ENCODE results near the gene PPP2R2B. TPM values are rescaled to one million over a fixed set of nuclear protein-coding genes. Genes with fewer than 3 reads are reported as not detected.

The PPP2R2B gene
- total RNA-seq, 3 donors from 2014 or later (not counting 1 experiment from before 2014, with no cell fraction given) = 44.9 to 68.3 (median 63.7) TPM

DNA sequence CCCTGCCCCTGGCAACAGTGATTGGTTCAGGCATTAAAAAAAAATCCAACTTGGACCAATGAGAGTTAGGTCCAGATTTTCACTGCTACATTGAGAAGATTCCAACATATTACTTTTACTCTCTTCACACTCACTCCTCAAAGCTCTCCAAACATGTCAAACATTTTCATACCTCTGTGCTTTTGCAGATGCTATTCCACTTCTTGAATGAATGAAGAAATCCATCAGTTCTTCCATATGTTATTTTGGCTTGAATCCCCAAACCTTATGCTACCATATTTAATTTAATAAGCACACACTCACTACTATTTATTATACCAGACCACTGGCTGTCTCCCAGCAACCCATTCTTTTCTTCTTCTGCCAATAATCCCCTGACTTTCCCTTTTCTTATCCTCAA is 87.1 kb downstream of the PPP2R2B start:
- TF ChIP-seq, protein P1, sequence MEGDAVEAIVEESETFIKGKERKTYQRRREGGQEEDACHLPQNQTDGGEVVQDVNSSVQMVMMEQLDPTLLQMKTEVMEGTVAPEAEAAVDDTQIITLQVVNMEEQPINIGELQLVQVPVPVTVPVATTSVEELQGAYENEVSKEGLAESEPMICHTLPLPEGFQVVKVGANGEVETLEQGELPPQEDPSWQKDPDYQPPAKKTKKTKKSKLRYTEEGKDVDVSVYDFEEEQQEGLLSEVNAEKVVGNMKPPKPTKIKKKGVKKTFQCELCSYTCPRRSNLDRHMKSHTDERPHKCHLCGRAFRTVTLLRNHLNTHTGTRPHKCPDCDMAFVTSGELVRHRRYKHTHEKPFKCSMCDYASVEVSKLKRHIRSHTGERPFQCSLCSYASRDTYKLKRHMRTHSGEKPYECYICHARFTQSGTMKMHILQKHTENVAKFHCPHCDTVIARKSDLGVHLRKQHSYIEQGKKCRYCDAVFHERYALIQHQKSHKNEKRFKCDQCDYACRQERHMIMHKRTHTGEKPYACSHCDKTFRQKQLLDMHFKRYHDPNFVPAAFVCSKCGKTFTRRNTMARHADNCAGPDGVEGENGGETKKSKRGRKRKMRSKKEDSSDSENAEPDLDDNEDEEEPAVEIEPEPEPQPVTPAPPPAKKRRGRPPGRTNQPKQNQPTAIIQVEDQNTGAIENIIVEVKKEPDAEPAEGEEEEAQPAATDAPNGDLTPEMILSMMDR (IDR thresholded peaks at IDR 0.05) = no peak
- Mint-ChIP-seq H3K27ac (peak overlapping the region in 1 of 2 donors; percentile 14), H3K27me3 (ENCODE audit: low read depth in 2 of 2) (no peaks in the 10 kb centered on the region), H3K4me1 (peaks cover 54 to 74% of the 10 kb centered on the region in 2 donors), H3K36me3 (no peaks in the 10 kb centered on the region), H3K4me3 (no peak overlapping the region), H3K9me3 (no peaks in the 10 kb centered on the region)
- DNase-seq (no peak), ATAC-seq (no peak)
- H3K4me3 ChIP-seq (ENCODE audit: low read length) = no peak overlapping the region
- no peak overlapping the region for H3K27ac ChIP-seq (ENCODE audit: low read length)
- no peaks in the 10 kb centered on the region for H3K27me3 ChIP-seq (ENCODE audit: control insufficient read depth, insufficient read depth, low read length)
- H3K4me1 ChIP-seq (ENCODE audit: control insufficient read depth, insufficient read depth, low read length) = peaks cover 5% of the 10 kb centered on the region
- no peaks in the 10 kb centered on the region for H3K36me3 ChIP-seq (ENCODE audit: control insufficient read depth, insufficient read depth, low read length)
- intact Hi-C loops (cut with micrococcal nuclease) = loop anchor here (10.0 kb wide), 2 partner anchors 87 to 127 kb away; no protein-coding TSS in a partner anchor
- no peaks in the 10 kb centered on the region for H3K9me3 ChIP-seq (ENCODE audit: control insufficient read depth, insufficient read depth, low read length)

DNA sequence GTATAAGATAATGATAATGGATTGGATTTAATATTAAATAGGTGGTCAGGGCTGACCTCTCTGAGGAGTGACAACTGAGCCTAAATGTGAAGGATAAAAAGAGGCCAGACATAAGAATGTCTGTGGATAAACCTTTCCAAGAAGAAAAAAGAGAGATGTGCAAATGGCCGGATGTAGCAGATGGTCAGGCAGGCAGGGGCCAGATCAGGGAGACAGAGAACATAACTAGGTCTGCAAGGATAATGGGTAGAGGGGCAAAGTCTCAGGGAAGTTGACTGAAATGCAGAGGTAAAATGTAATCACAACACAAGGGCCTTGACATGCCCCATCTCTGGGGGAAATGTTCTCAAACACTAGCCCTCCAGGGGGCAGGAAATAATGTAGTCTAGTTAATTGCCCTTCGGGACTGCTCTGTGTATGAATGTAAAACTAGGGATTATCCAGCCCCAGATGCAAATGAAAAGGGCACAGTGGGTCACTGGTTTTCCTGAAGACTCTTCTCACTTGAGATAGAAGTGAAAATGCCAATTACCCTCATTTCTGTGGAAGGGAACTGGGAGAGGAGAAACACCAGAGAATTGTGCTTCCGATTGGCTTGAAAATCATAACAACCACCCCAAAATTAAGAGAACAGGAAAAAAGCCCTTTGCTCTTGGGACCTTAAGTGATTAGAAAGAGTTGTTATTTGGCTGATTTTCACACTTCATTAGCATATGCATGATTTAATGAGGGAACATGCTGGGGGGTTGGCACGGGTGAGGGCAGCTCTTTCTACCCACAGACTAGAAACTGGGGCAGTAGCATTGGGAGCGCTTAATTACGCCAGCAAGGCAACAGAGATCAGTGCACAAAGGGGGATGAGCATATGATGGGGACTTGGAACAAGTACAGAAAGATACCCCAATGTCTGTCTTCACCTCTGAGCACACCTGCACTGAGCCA is 88.6 kb downstream of the PPP2R2B start:
- TF ChIP-seq, protein P1 (IDR thresholded peaks at IDR 0.05) = no peak
- WGBS (ENCODE audit: insufficient coverage) = 97% methylated on average over 5 of the region's 6 CpGs
- peaks cover 48 to 68% of the 10 kb centered on the region in 2 donors for H3K4me1 Mint-ChIP-seq
- Histone ChIP-seq H3K27ac (ENCODE audit: low read length) (no peak overlapping the region), H3K9me3 (ENCODE audit: control insufficient read depth, insufficient read depth, low read length) (no peaks in the 10 kb centered on the region), H3K4me1 (ENCODE audit: control insufficient read depth, insufficient read depth, low read length) (peaks cover 12% of the 10 kb centered on the region), H3K4me3 (ENCODE audit: low read length) (no peak overlapping the region), H3K27me3 (ENCODE audit: control insufficient read depth, insufficient read depth, low read length) (no peaks in the 10 kb centered on the region), H3K36me3 (ENCODE audit: control insufficient read depth, insufficient read depth, low read length) (no peaks in the 10 kb centered on the region)
- H3K36me3 Mint-ChIP-seq = no peaks in the 10 kb centered on the region
- no peaks in the 10 kb centered on the region for H3K27me3 Mint-ChIP-seq (ENCODE audit: low read depth in 2 of 2)
- intact Hi-C loops (cut with micrococcal nuclease) = loop anchor here (10.0 kb wide), 2 partner anchors 85 to 125 kb away; no protein-coding TSS in a partner anchor
- H3K4me3 Mint-ChIP-seq = no peak overlapping the region
- ATAC-seq (no peak), DNase-seq (no peak)
- H3K9me3 Mint-ChIP-seq = no peaks in the 10 kb centered on the region
- no peak overlapping the region for H3K27ac Mint-ChIP-seq

DNA sequence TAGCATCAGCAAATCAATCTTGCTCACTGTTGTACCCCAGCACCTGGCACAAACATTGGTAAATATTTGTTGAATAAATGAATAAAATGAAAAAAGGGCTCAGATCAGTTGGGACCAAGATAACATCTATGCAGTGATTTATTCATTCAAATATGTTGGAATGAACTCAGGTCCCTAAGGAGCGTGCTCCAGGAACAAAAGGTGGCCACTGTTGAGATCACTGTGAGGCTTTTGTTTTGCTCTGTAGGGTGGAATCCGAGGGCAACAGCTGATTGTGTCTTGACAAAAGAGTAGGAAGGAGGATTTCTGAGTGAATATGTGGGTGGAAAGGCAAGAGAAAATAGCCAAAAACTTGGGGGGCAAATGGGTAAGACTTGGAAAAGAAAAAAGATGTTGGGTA is 89.7 kb downstream of the PPP2R2B start:
- Histone ChIP-seq H3K9me3 (ENCODE audit: control insufficient read depth, insufficient read depth, low read length) (no peaks in the 10 kb centered on the region), H3K27ac (ENCODE audit: low read length) (no peak overlapping the region), H3K27me3 (ENCODE audit: control insufficient read depth, insufficient read depth, low read length) (no peaks in the 10 kb centered on the region), H3K36me3 (ENCODE audit: control insufficient read depth, insufficient read depth, low read length) (no peaks in the 10 kb centered on the region), H3K4me1 (ENCODE audit: control insufficient read depth, insufficient read depth, low read length) (peaks cover 13% of the 10 kb centered on the region), H3K4me3 (ENCODE audit: low read length) (no peak overlapping the region)
- WGBS (ENCODE audit: insufficient coverage) = 95% methylated on average over 2 of the region's 2 CpGs
- no peak for ATAC-seq
- no peak overlapping the region for H3K27ac Mint-ChIP-seq
- DNase-seq = no peak
- peaks cover 43 to 64% of the 10 kb centered on the region in 2 donors for H3K4me1 Mint-ChIP-seq
- H3K27me3 Mint-ChIP-seq (ENCODE audit: low read depth in 2 of 2) = no peaks in the 10 kb centered on the region
- no peak overlapping the region for H3K4me3 Mint-ChIP-seq
- intact Hi-C loops (cut with micrococcal nuclease) = no loop called here
- no peaks in the 10 kb centered on the region for H3K9me3 Mint-ChIP-seq
- TF ChIP-seq, protein P1 (IDR thresholded peaks at IDR 0.05) = no peak
- no peaks in the 10 kb centered on the region for H3K36me3 Mint-ChIP-seq

Measured in natural killer cell (primary cell).